ES-I3 (cell line): ENCODE results near the gene WBP2.

Experiments
- H3K36me3 ChIP-seq: 2 replicates; pipeline ENCODE4 v1.6.1; 2013; ENCODE audit warnings: mild to moderate bottlenecking, low read length, control low read depth, moderate library complexity; ENCODE audit not compliant: insufficient read depth
- H3K4me1 ChIP-seq: 2 replicates; pipeline ENCODE4 v1.6.1; 2013; ENCODE audit warnings: mild to moderate bottlenecking, control low read depth, low read length; ENCODE audit not compliant: insufficient read depth
- H3K9ac ChIP-seq: 2 replicates; pipeline ENCODE4 v1.6.1; 2013; ENCODE audit warnings: low read depth, mild to moderate bottlenecking, low read length, moderate library complexity
- H3K9me3 ChIP-seq: 2 replicates; pipeline ENCODE4 v1.6.1; 2013; ENCODE audit warnings: mild to moderate bottlenecking, low read length, moderate library complexity; ENCODE audit not compliant: control insufficient read depth, insufficient read depth

The WBP2 gene

DNA sequence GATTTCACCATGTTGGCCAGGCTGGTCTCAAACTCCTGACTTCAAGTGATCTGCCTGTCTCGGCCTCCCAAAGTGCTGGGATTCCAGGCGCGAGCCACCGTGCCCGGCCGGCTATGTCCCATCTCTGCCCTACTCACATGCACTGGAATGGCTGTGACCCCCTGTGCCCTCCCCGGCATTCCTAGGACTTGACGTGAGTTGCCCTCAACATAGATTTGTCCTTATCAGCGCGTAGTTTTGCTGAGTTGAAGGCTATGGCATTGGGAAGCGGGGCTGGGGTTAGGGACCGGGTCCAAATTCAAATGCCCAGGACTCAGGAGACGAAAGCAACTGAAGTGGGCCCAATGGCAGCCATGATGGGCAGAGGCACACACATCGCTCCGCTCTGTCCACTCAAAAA is 16.7 kb downstream of the WBP2 start:
- peaks cover 11% of the 10 kb centered on the region for H3K4me1 ChIP-seq
- H3K9ac ChIP-seq: no peak overlapping the region
- H3K36me3 ChIP-seq: no peaks in the 10 kb centered on the region
- H3K9me3 ChIP-seq: no peaks in the 10 kb centered on the region

DNA sequence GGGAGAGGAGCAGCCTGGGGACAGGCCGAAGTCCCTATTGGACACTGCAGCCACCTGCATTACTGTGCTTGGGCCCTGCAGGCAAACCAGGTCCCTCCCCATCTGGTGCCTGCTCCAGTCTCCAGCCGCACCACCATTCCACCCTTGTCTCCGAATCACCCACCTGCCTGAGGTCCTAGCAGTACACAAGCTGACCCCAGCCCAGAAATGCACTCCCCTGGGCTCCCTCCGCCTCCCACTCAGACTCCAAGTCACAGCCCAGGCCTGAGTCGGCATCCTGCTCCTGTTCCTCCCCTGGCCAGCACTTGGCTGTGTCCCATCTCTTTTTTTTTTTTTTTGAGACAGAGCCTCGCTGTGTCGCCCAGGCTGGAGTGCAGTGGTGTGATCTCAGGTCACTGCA is 17.2 kb downstream of the WBP2 start:
- H3K9me3 ChIP-seq: no peaks in the 10 kb centered on the region
- no peak overlapping the region for H3K9ac ChIP-seq
- H3K4me1 ChIP-seq: peaks cover 16% of the 10 kb centered on the region
- H3K36me3 ChIP-seq: no peaks in the 10 kb centered on the region

DNA sequence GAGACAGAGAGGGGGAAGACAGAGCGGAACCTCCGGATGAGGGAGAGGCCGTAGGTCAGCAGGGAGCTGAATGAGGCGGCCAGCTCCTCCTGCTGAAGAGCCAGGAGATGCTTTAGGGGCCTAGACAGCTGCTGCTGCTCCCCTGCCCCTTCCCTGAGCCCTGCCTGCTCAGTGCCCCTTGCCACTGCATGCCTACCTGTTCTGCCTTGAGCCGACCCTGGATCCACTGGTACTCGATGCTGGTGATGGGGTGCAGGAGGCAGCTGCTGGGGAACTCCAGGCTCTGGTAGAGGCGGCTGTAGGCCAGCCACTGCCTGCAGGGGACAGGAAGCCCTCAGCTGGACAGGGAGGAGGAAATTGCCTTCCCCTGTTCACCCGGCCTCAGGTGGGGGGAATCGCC is 18.5 kb downstream of the WBP2 start:
- H3K36me3 ChIP-seq: no peaks in the 10 kb centered on the region
- H3K9me3 ChIP-seq: no peaks in the 10 kb centered on the region
- H3K9ac ChIP-seq: no peak overlapping the region
- peaks cover 23% of the 10 kb centered on the region for H3K4me1 ChIP-seq

DNA sequence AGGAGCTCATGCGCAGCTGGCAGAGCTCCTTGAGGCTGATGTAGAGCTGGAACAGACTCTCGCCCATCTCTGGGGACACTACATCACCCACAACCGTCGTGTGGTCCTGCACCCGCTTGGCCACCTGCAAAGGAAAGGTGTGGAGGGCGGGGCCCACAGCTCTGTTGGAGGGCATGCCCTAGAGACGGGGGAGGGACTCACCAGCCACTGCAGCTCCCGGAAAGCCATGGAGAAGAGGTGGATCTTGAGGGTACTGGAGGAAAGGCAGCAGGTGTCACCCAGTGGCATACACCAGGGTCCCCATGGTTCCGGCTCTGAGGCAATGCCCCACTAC is 19.5 kb downstream of the WBP2 start:
- peaks cover 27% of the 10 kb centered on the region for H3K4me1 ChIP-seq
- H3K36me3 ChIP-seq: no peaks in the 10 kb centered on the region
- no peaks in the 10 kb centered on the region for H3K9me3 ChIP-seq
- no peak overlapping the region for H3K9ac ChIP-seq

DNA sequence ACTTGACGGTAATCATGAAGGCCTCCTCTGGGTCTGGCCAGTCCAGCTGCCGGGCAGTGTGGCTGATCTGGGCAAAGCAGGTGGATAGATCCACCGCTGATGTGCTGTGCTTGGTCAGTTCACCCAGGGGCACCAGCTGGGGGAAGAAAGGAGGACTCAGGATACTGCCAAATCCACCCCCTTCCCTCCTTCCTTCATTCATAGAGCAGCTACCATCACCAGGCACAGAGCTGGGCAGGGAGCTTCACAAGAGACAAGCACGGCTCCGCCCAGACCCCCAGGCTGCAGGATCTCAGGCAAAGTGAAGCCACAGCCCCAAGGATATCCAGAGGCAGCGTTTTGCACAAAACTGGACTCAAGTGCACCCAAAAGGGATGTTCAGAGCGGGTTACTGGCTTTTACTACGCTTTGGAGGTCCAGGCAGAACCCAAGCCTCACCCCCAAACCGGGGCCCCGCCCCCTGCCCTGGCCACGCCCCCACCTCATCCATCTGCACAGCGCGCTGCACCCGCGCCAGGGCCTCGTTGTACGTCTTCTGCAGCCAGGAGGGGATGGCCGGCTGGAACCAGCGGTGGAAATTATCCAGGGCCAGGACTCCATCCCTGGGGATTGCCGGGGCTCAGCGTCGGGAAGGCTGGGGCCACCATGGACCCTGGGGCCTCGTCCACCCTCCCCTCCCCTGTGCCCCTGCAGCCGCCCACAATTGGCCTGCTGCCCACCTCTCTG is 20.0 kb downstream of the WBP2 start:
- Histone ChIP-seq H3K9ac (no peak overlapping the region), H3K4me1 (peaks cover 27% of the 10 kb centered on the region), H3K36me3 (no peaks in the 10 kb centered on the region), H3K9me3 (no peaks in the 10 kb centered on the region)

DNA sequence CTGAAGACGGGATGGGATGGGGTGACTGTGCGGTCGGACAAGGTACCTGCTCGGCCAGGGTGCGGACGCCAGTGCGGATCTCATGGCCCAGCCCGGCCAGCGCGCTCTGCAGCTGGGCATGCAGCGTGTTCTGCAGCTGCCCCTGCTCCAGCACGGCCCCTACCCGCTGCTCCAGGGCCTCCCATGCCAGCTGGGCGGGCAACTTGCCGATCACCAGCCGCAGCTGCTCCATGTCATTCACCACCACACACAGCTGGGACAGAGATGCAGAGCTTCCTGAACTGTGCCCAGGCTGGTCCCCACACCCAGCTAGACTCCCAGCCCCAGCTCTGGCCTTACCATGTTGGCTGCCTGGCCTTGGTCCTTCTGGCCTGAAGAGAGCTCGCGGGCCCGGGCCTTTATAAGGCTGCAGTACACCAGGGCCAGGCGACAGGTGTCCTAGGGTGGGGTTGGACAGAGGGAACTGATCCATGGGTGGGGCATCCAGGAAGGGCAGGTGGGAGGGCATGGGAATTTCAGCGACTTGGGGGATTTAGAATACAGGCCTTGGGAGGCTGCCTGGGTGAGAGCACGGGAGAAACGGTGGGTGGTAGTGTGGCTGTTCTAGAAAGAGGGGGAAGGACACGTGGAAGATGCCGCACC is 20.7 kb downstream of the WBP2 start:
- H3K9me3 ChIP-seq: no peaks in the 10 kb centered on the region
- peaks cover 27% of the 10 kb centered on the region for H3K4me1 ChIP-seq
- no peak overlapping the region for H3K9ac ChIP-seq
- no peaks in the 10 kb centered on the region for H3K36me3 ChIP-seq

DNA sequence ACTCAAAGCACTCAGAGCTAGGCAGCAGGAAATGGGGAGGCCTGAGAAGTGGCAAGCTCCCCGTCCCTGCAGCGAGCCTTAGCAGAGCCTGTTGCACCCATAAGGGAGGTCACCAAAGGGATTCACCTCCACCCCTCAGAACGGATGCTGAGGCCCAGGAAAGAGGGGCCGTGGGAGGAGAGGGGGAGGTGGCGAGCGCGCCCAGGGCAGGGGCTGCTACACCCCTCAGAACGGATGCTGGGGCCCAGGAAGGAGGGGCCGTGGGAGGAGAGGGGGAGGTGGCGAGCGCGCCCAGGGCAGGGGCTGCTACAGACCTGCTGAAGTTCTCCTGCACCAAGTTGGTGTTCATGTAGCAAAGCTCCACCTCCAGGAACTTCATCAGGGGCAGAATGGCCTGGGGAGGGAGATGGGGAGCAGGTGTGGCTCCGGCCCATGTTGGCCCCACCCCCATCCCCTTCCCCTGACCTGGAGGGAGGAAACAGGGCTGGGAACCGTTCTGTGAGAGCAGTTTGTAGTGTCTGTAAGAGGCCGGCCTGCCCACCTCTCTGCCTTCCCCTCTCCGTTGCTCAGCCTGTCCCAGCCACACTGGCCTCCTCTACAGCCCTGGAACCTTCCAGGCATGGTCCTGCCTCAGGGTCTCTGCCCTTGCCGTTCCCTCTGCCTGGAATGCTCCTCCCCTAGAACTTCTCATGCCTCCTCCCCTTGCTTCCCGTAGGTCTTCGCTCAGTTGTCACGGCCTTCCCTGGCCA is 22.3 kb downstream of the WBP2 start:
- Histone ChIP-seq H3K9ac (peak overlapping the region; percentile 28; the same call in 1 of the 2 replicates), H3K9me3 (no peaks in the 10 kb centered on the region), H3K4me1 (peaks cover 33% of the 10 kb centered on the region), H3K36me3 (no peaks in the 10 kb centered on the region)

DNA sequence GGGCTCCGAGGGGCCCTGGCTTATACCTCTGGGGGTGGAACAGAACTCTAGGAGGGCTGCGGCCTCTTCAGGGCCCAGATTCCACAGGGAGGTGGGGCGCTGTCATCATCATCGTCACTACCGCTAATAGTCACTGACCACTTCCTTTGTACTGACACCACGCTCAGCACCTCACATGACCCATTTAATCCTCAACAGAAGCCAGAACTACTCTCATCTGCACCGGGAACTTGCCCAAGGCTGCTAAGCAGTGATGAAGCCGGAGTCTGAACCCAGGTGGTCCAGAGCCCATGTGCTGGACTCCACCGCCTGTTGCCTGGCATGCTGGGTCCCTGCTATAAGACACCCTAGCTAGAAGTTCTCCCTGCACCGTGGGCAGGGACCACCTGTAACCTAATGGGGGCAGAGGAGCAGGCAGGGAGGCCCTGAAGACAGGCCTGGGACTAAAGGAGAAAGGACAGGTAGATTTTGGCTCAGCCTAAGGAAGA is 22.9 kb downstream of the WBP2 start:
- Histone ChIP-seq H3K36me3 (no peaks in the 10 kb centered on the region), H3K4me1 (peaks cover 36% of the 10 kb centered on the region), H3K9me3 (no peaks in the 10 kb centered on the region), H3K9ac (peak overlapping the region; percentile 28; the same call in 1 of the 2 replicates)

DNA sequence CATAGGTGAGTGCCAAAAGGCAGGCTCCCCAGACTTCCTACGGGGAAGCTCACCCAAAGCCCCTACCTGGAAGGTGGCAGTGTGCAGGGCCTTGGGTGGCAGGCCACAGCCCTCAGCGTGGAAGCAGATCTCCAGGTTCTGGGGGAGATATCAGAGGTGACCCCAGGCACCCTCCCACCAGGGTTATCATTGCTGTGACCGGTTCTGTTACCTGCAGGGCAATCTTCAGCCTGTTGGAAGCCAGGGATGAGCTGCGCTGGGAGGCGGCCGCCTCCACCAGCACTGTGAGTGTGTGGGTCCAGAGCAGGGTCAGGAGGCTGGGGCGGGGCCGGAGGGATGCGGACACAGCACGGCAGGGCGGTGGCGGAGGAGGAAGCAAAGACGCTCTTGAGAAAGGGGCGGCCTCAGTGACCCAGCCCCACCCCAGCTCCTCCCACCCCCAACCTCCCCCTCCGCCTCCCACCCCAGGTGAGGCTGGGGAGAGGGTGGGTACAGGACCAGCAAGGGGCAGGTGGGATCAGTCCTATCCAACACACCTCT is 24.0 kb downstream of the WBP2 start:
- peaks cover 39% of the 10 kb centered on the region for H3K4me1 ChIP-seq
- H3K36me3 ChIP-seq: no peaks in the 10 kb centered on the region
- peak overlapping the region; percentile 31; the same call in 1 of the 2 replicates for H3K9ac ChIP-seq
- no peaks in the 10 kb centered on the region for H3K9me3 ChIP-seq

DNA sequence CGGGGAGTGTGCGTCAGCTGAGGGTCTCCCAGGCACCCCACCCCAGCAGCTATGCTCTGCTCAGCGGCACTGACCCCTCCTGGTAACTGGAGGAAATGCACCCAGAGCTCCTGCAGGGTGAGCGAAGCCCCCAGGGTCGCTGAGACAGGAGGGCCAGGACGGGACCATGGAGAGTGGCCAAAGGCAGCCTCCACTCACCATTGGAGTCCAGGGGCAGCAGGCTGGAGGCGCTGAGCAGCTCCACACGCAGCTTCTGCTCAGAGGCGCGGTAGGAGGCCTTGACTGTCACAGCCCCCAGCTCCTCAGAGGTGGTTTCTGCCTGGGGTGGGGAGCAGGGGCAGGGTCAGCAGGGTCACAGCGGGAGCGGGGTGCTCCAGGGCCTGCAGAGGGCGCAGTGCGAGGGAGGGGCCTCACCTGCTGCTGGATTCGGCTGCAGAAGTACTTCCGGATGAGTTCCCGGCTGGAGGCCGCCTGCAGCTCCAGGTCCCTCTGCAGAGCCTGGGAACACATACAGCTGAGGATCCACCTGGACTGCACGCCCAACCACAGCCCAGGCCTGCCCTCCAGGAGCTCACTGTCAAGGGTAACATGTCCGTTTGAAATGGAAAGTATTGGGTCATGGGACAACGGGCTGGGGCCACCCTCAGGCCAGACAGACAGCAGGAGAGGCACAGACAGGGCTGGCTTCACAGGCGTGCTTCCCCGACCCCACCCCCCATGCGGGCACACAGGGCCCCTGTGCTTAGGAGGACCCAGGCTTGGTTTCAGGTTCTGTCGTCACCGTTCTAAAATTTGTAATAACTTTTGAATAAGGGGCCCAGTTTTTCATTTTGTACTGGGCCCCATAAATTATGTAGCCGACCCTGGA is 24.7 kb downstream of the WBP2 start:
- Histone ChIP-seq H3K36me3 (no peaks in the 10 kb centered on the region), H3K9me3 (no peaks in the 10 kb centered on the region), H3K4me1 (peaks cover 39% of the 10 kb centered on the region), H3K9ac (peak overlapping the region; percentile 31)

DNA sequence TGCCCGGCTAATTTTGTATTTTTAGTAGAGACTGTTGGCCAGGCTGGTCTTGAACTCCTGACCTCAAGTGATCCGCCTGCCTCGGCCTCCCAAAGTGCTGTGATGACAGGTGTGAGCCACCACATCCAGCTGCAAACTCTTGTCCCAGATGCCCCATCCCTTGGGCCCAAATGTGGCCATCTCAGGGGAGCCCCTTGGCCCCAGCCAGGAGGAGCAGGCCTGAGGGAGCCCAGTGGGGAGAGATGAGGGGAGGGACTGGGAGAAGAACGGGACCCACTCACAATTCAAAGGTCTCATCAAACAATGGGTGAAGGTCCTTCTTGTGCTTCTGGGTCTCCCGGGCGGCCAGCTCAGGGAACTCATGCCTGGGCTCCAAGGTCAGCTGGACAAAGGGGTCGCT is 25.4 kb downstream of the WBP2 start:
- Histone ChIP-seq H3K36me3 (no peaks in the 10 kb centered on the region), H3K9me3 (no peaks in the 10 kb centered on the region), H3K4me1 (peaks cover 34% of the 10 kb centered on the region), H3K9ac (peak overlapping the region; percentile 31; the same call in 1 of the 2 replicates)

DNA sequence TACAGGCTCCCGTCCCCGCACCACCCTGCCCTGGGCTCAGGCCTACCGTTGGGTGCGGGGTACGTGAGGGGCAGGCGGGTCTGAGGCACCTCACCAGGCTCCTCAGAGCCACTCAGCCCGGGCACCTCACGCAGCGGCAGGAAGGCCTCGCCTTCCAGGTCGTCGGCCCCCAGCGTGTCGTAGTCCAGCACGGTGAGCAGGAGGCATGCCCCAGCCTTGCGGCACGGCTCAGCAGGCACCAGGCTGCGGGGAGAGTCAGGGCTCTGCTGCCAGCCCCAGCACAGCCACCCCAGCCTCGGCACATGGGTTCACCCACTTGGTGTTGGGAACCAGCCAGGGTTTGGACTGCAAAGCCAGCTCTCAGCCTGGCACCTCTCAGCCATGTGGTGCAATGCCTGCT is 26.4 kb downstream of the WBP2 start:
- no peak overlapping the region for H3K9ac ChIP-seq
- no peaks in the 10 kb centered on the region for H3K36me3 ChIP-seq
- peaks cover 34% of the 10 kb centered on the region for H3K4me1 ChIP-seq
- no peaks in the 10 kb centered on the region for H3K9me3 ChIP-seq

DNA sequence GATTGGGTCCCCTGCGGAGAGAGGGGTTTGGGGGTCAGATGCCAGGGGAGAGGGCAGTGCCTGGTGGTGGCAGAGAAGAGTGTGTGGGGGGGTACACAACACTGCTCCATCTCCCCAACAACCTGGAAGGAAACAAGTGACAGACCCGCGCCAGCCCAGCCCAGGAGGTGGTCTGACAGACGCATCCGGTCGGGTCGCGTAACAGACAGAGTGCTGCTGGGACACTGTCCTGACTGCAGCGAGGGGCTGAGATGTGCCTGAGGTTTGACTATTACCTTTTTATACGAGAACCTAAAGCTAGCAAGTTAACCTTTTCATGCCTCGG is 27.1 kb downstream of the WBP2 start:
- Histone ChIP-seq H3K4me1 (peaks cover 29% of the 10 kb centered on the region), H3K36me3 (no peaks in the 10 kb centered on the region; the same call in 1 of the 2 replicates), H3K9ac (peak overlapping the region; percentile 40; the same call in 1 of the 2 replicates), H3K9me3 (no peaks in the 10 kb centered on the region)
